A549 (cell line): ENCODE measurements around the gene TNFSF13B. TPM values are rescaled to one million over a fixed set of nuclear protein-coding genes. Genes with fewer than 3 reads are reported as not detected.

Experiments
- ATAC-seq, 2 experiments: fragments of 200-7000 bp in 1 of 2; fragments of >200 bp in 1 of 2; cut with Nextera tagmentation in 1 of 2; cut with Tn5 transposase in 1 of 2; 3 replicates each; pipeline versions ENCODE4 v1.8.0 to v1.9.1; 2018 to 2020; ENCODE audit warnings: mild to moderate bottlenecking in 1 of 2, moderate library complexity in 1 of 2
- CTCF ChIA-PET: fragments of 300-600 bp; sonication (Branson Sonifier 250); formaldehyde crosslinking; extraction: SDS; loops from one replicate; lab custom pipeline; 2021; ENCODE audit warnings: antibody characterized with exemption, inconsistent platforms; lab: Yijun Ruan, JAX
- POLR2A ChIA-PET: fragments of 350-600 bp; formaldehyde crosslinking; extraction: SDS; loops from one replicate; lab custom pipeline; 2021; ENCODE audit warnings: antibody characterized with exemption, inconsistent platforms; lab: Yijun Ruan, JAX
- DNase-seq, 2 experiments: peaks; one replicate each; pipeline versions ENCODE4 v3.0.0 to v3.0.0-alpha.2; 2011 to 2016; ENCODE audit warnings: low read depth in 1 of 2, low spot score in 1 of 2
- FAIRE-seq: peaks from 2 replicates; lab custom pipeline; 2011; peaks lifted over from hg19 to GRCh38; lab: Jason Lieb, UNC
- H3K27ac ChIP-seq, 2 experiments: fragments of >200 bp; sonication (Bioruptor Twin); formaldehyde crosslinking; 3 replicates each; pipeline ENCODE4 v1.5.1; 2016 to 2017
- H3K4me1 ChIP-seq: fragments of >200 bp; sonication (Bioruptor Twin); formaldehyde crosslinking; 3 replicates; pipeline ENCODE4 v1.6.1; 2016
- H3K4me2 ChIP-seq: fragments of >200 bp; sonication (Bioruptor Twin); formaldehyde crosslinking; 3 replicates; pipeline ENCODE4 v1.6.1; 2016
- H3K4me3 ChIP-seq: fragments of >200 bp; sonication (Bioruptor Twin); formaldehyde crosslinking; 3 replicates; pipeline ENCODE4 v1.5.1; 2016
- H3K9me3 ChIP-seq: fragments of >200 bp; sonication (Bioruptor Twin); formaldehyde crosslinking; 3 replicates; pipeline ENCODE4 v1.6.1; 2016
- ATOH8 ChIP-seq: fragments of 250-450 bp; sonication (Bioruptor Pico); IDR thresholded peaks from 2 replicates; pipeline ENCODE4 v1.5.0; 2020; ENCODE audit warnings: low read depth, mild to moderate bottlenecking, moderate library complexity
- BHLHE40 ChIP-seq: IDR thresholded peaks from 2 replicates; pipeline ENCODE4 v1.6.1; 2012; ENCODE audit warnings: low read depth, low read length, inconsistent platforms
- CEBPB ChIP-seq, 2 experiments: fragments of >200 bp in 1 of 2; sonication (Bioruptor Twin) in 1 of 2; formaldehyde crosslinking in 1 of 2; IDR thresholded peaks; 2 replicates each; pipeline ENCODE4 v1.6.1; 2012 to 2016
- CTCF ChIP-seq: fragments of >200 bp; sonication (Bioruptor Twin); formaldehyde crosslinking; IDR thresholded peaks from 3 replicates; pipeline ENCODE4 v1.5.1; 2016
- EP300 ChIP-seq, 2 experiments: fragments of >200 bp; sonication (Bioruptor Twin); formaldehyde crosslinking; IDR thresholded peaks; 2 replicates in 1 of 2; 3 replicates in 1 of 2; pipeline ENCODE4 v1.6.1; 2016 to 2017
- FOSL2 ChIP-seq, 2 experiments: fragments of 450-650 bp in 1 of 2; fragments of >200 bp in 1 of 2; sonication (Bioruptor Twin) in 1 of 2; formaldehyde crosslinking; IDR thresholded peaks; 2 replicates each; pipeline versions ENCODE4 v1.5.0 to v1.6.1; 2016 to 2020; ENCODE audit warnings: mild to moderate bottlenecking in 1 of 2, moderate library complexity in 1 of 2
- HDAC2 ChIP-seq: fragments of 200-600 bp; sonication (generic); IDR thresholded peaks from 2 replicates; pipeline ENCODE4 v1.6.1; 2016
- HES2 ChIP-seq: fragments of >200 bp; sonication (Bioruptor Twin); formaldehyde crosslinking; IDR thresholded peaks from 2 replicates; pipeline ENCODE4 v1.6.1; 2016
- HEYL ChIP-seq: fragments of 250-450 bp; sonication (Bioruptor Pico); IDR thresholded peaks from 2 replicates; pipeline ENCODE4 v1.8.0; 2021; ENCODE audit warnings: mild to moderate bottlenecking, moderate library complexity
- HMGXB4 ChIP-seq: fragments of 250-450 bp; sonication (Bioruptor Pico); IDR thresholded peaks from 2 replicates; pipeline ENCODE4 v1.5.0; 2021; ENCODE audit warnings: mild to moderate bottlenecking, moderate library complexity, borderline replicate concordance
- HOXB13 ChIP-seq: fragments of 250-450 bp; sonication (Bioruptor Pico); IDR thresholded peaks from 2 replicates; pipeline ENCODE4 v1.5.0; 2020; ENCODE audit warnings: low read depth, mild to moderate bottlenecking, moderate library complexity
- JUNB ChIP-seq: fragments of >200 bp; sonication (Bioruptor Twin); formaldehyde crosslinking; IDR thresholded peaks from 2 replicates; pipeline ENCODE4 v1.6.1; 2016
- KDM1A ChIP-seq: fragments of 200-600 bp; sonication (generic); IDR thresholded peaks from 2 replicates; pipeline ENCODE4 v1.6.1; 2016; ENCODE audit warnings: low read depth, mild to moderate bottlenecking
- KDM5A ChIP-seq: fragments of 200-600 bp; sonication (generic); IDR thresholded peaks from 2 replicates; pipeline ENCODE4 v1.6.1; 2016; ENCODE audit warnings: antibody characterized with exemption, mild to moderate bottlenecking
- MAFK ChIP-seq: fragments of 450-650 bp; IDR thresholded peaks from 2 replicates; pipeline ENCODE4 v1.6.1; 2014; ENCODE audit not compliant: partially characterized antibody
- NFE2L2 ChIP-seq: fragments of 150-350 bp; conservative IDR thresholded peaks from 2 replicates; pipeline ENCODE4 v1.6.1; 2014; ENCODE audit warnings: low read length
- POLR2A ChIP-seq: IDR thresholded peaks from 2 replicates; pipeline ENCODE4 v1.6.1; 2012; ENCODE audit warnings: mild to moderate bottlenecking, low read length
- POLR2AphosphoS2 ChIP-seq: conservative IDR thresholded peaks from 2 replicates; pipeline ENCODE4 v1.6.1; 2012; ENCODE audit warnings: low read length, improper control_type of control experiment, inconsistent platforms
- RAD21 ChIP-seq, 2 experiments: fragments of >200 bp in 1 of 2; sonication (Bioruptor Twin) in 1 of 2; formaldehyde crosslinking in 1 of 2; IDR thresholded peaks in 1 of 2; conservative IDR thresholded peaks in 1 of 2; 2 replicates in 1 of 2; 3 replicates in 1 of 2; pipeline ENCODE4 v1.6.1; 2012 to 2018; ENCODE audit warnings: inconsistent platforms in 1 of 2
- SMC3 ChIP-seq: fragments of >200 bp; sonication (Bioruptor Twin); formaldehyde crosslinking; IDR thresholded peaks from 3 replicates; pipeline ENCODE4 v1.6.1; 2018; ENCODE audit warnings: inconsistent platforms
- SREBF2 ChIP-seq: fragments of 450-650 bp; IDR thresholded peaks from 2 replicates; pipeline ENCODE4 v1.6.1; 2014; ENCODE audit warnings: mild to moderate bottlenecking, moderate library complexity
- ZFP36 ChIP-seq: fragments of 450-650 bp; IDR thresholded peaks from 2 replicates; pipeline ENCODE4 v1.6.1; 2014; ENCODE audit warnings: borderline replicate concordance; ENCODE audit not compliant: partially characterized antibody
- WGBS: methylation state at CpG from one replicate; pipeline ENCODE4 v1.1.6; 2017; ENCODE audit errors: missing lambda C conversion rate; 5-methylcytosine and 5-hydroxymethylcytosine counted together
- polyA plus RNA-seq, 4 experiments: library from polyadenylated mRNA; depleted of rRNA in 3 of 4; stranded (reverse); fragments of >200 nt; fragmentation: RNase III in 1 of 4; extraction: RNeasy Plus Mini Kit Qiagen cat#74134 plus additional on column Dnase treatment in 1 of 4; gene quantifications; 2 replicates in 3 of 4; 3 replicates in 1 of 4; pipeline ENCODE4 v1.2.3, GENCODE V29; 2011 to 2017

Gene TNFSF13B
- polyA plus RNA-seq, 2 of the 4 experiments (the other 2 are of a cell fraction), result 0.13 to 0.22 TPM

- POLR2A ChIA-PET, result no interaction called here
- DNase-seq, result no peak
- H3K4me3 ChIP-seq, result no peak overlapping the region
Observed at GRCh38 chr13:108304170-108305016, 34.9 kb downstream of the TNFSF13B start.

GRCh38 chr13:108305655-108306054, 36.1 kb downstream of the TNFSF13B start:
- no peak for ATAC-seq
- no peaks in the 10 kb centered on the region for H3K4me1 ChIP-seq
- no peak overlapping the region for H3K4me3 ChIP-seq
- DNase-seq, result no peak
- POLR2A ChIA-PET, result no interaction called here
- CTCF ChIA-PET, result no interaction called here
- TF ChIP-seq HOXB13 (CRISPR knock-in tag) (no peak), HES2 (no peak), ATOH8 (CRISPR knock-in tag) (no peak), POLR2AphosphoS2 (no peak), NFE2L2 (no peak), SREBF2 (no peak), POLR2A (no peak), CEBPB (IDR thresholded peaks at IDR 0.05) (no peak), MAFK (no peak), HMGXB4 (CRISPR knock-in tag) (no peak)
- TF ChIP-seq, all 56 proteins: peak for 0
- Histone ChIP-seq H3K9me3 (no peaks in the 10 kb centered on the region), H3K4me2 (no peak overlapping the region), H3K27ac (no peak overlapping the region)
- no peak for FAIRE-seq

More at GRCh38 chr13:108304170-108305016, 34.9 kb downstream of the TNFSF13B start:
- ATAC-seq (no peak), FAIRE-seq (no peak)
- TF ChIP-seq ZFP36 (no peak), RAD21 (conservative IDR thresholded peaks at IDR 0.05 in 1 of 2, IDR thresholded peaks at IDR 0.05 in 1 of 2) (no peak), KDM5A (no peak), HEYL (CRISPR knock-in tag) (no peak), JUNB (no peak), BHLHE40 (no peak), HMGXB4 (CRISPR knock-in tag) (no peak), SMC3 (no peak), FOSL2 (IDR thresholded peaks at IDR 0.05) (no peak), FOSL2 (CRISPR knock-in tag; IDR thresholded peaks at IDR 0.05) (no peak), CTCF (no peak), SREBF2 (no peak), HDAC2 (no peak), KDM1A (no peak), EP300 (IDR thresholded peaks at IDR 0.05) (no peak), ATOH8 (CRISPR knock-in tag) (no peak), CEBPB (IDR thresholded peaks at IDR 0.05) (no peak)
- no peak overlapping the region for H3K27ac ChIP-seq
- CTCF ChIA-PET, result no interaction called here
- no peaks in the 10 kb centered on the region for H3K4me1 ChIP-seq
- no peak overlapping the region for H3K4me2 ChIP-seq
- 54% methylated on average over 7 of the region's 7 CpGs for WGBS
- no peaks in the 10 kb centered on the region for H3K9me3 ChIP-seq
